B cell (primary cell): ENCODE measurements around the gene KCNA10. TPM values are rescaled to one million over a fixed set of nuclear protein-coding genes. Genes with fewer than 3 reads are reported as not detected.

Source experiments
- ATAC-seq: fragments of 200-7000 bp; cut with Tn5 transposase; one replicate; pipeline ENCODE4 v1.10.0; 2021; ENCODE audit warnings: low read depth, mild to moderate bottlenecking, moderate number of reproducible peaks, moderate library complexity
- CTCF ChIA-PET: fragments of 350-600 bp; sonication (Branson Sonifier 250); formaldehyde crosslinking; loops from one replicate; lab custom pipeline; 2021; ENCODE audit warnings: antibody characterized with exemption, inconsistent platforms; lab: Charles Lee
- POLR2A ChIA-PET: fragments of 350-600 bp; sonication (Branson Sonifier 250); formaldehyde crosslinking; loops from one replicate; lab custom pipeline; 2021; ENCODE audit warnings: antibody characterized with exemption; lab: Charles Lee
- DNase-seq: peaks from one replicate; pipeline ENCODE4 v3.0.0; 2013
- H2AFZ ChIP-seq: 2 replicates; pipeline ENCODE4 v1.6.1; 2012; ENCODE audit warnings: mild to moderate bottlenecking, low read depth, low read length; ENCODE audit not compliant: insufficient read depth, poor library complexity, severe bottlenecking
- H3K27ac ChIP-seq, 2 donors: 1 replicate in 1 of 2; 2 replicates in 1 of 2; pipeline ENCODE4 v1.5.1; 2012 to 2013; ENCODE audit warnings: low read length in 2 of 2, mild to moderate bottlenecking in 2 of 2, moderate library complexity in 1 of 2
- H3K27me3 ChIP-seq, 4 experiments: fragments of 200-600 bp in 1 of 4; sonication (generic) in 1 of 4; replicated peaks in 1 of 4; 1 replicate in 2 of 4; 2 replicates in 2 of 4; pipeline versions ENCODE4 v1.6.1 to v1.7.0; 2013 to 2016; ENCODE audit warnings: low read length in 3 of 4, mild to moderate bottlenecking in 2 of 4, mixed read lengths in 1 of 4, moderate library complexity in 1 of 4; ENCODE audit not compliant: insufficient read depth in 4 of 4, control insufficient read depth in 3 of 4; ENCODE audit errors: control extremely low read depth in 1 of 4
- H3K36me3 ChIP-seq, 2 experiments: replicated peaks in 1 of 2; 1 replicate in 1 of 2; 2 replicates in 1 of 2; pipeline versions ENCODE4 v1.6.1 to v1.7.1; 2013; ENCODE audit warnings: low read length in 1 of 2; ENCODE audit not compliant: insufficient read depth in 2 of 2, control insufficient read depth in 1 of 2; ENCODE audit errors: control extremely low read depth in 1 of 2, extremely low read depth in 1 of 2
- H3K4me1 ChIP-seq, 2 donors: fragments of 200-600 bp in 1 of 2; sonication (generic) in 1 of 2; 1 replicate in 1 of 2; 2 replicates in 1 of 2; pipeline versions ENCODE4 v1.5.1 to v1.6.1; 2013 to 2017; ENCODE audit warnings: low read length in 2 of 2; ENCODE audit not compliant: control insufficient read depth in 2 of 2, insufficient read depth in 2 of 2
- H3K4me2 ChIP-seq: replicated peaks from 2 replicates; pipeline ENCODE3; 2012; ENCODE audit warnings: mild to moderate bottlenecking, low read depth, low read length; ENCODE audit not compliant: poor library complexity, severe bottlenecking
- H3K4me3 ChIP-seq, 5 experiments: fragments of 200-600 bp in 1 of 5; sonication (generic) in 1 of 5; 1 replicate in 3 of 5; 2 replicates in 2 of 5; pipeline versions ENCODE4 v1.5.1 to v1.7.0; 2011 to 2016; ENCODE audit warnings: low read length in 4 of 5, mild to moderate bottlenecking in 4 of 5, low read depth in 2 of 5, control low read depth in 1 of 5, moderate library complexity in 1 of 5; ENCODE audit not compliant: insufficient read depth in 1 of 5; ENCODE audit errors: control extremely low read depth in 1 of 5, extremely low read depth in 1 of 5
- H3K79me2 ChIP-seq: fragments of 200-600 bp; sonication (generic); one replicate; pipeline ENCODE4 v1.6.0; 2016; ENCODE audit warnings: low read length; ENCODE audit not compliant: control insufficient read depth, insufficient read depth
- H3K9ac ChIP-seq: fragments of 200-600 bp; sonication (generic); 2 replicates; pipeline ENCODE4 v1.6.1; 2017; ENCODE audit warnings: mild to moderate bottlenecking, low read length, moderate library complexity
- H3K9me3 ChIP-seq, 3 donors: one replicate each; pipeline versions ENCODE4 v1.6.1 to v1.7.1; 2013; ENCODE audit warnings: low read length in 2 of 3; ENCODE audit not compliant: control insufficient read depth in 2 of 3, insufficient read depth in 1 of 3; ENCODE audit errors: control extremely low read depth in 1 of 3
- H4K20me1 ChIP-seq: 2 replicates; pipeline ENCODE4 v1.6.0; 2012; ENCODE audit warnings: mild to moderate bottlenecking, low read length; ENCODE audit not compliant: insufficient read depth, control insufficient read depth, poor library complexity, severe bottlenecking
- H3K27ac Mint-ChIP-seq: one replicate; pipeline ENCODE4 v1.8.0; 2021; ENCODE audit warnings: mixed read lengths
- H3K27me3 Mint-ChIP-seq: one replicate; pipeline ENCODE4 v1.8.0; 2021; ENCODE audit warnings: mixed read lengths
- H3K4me1 Mint-ChIP-seq: one replicate; pipeline ENCODE4 v1.8.0; 2021; ENCODE audit warnings: mixed read lengths
- H3K4me3 Mint-ChIP-seq: one replicate; pipeline ENCODE4 v1.8.0; 2021; ENCODE audit warnings: mixed read lengths
- H3K9me3 Mint-ChIP-seq: one replicate; pipeline ENCODE4 v1.8.0; 2022; ENCODE audit warnings: mixed read lengths; ENCODE audit not compliant: insufficient read depth
- CTCF ChIP-seq: fragments of 200-600 bp; IDR thresholded peaks from one replicate; pipeline ENCODE4 v1.8.0; 2022; ENCODE audit warnings: antibody characterized with exemption, mild to moderate bottlenecking
- EZH2 ChIP-seq: IDR thresholded peaks from 2 replicates; pipeline ENCODE4 v1.6.1; 2012; ENCODE audit warnings: borderline replicate concordance, low read depth, mild to moderate bottlenecking, moderate library complexity, low read length; ENCODE audit not compliant: insufficient read depth, poor library complexity, severe bottlenecking
- WGBS: methylation state at CpG from one replicate; pipeline ENCODE4 v1.1.5; 2013; ENCODE audit warnings: missing lambda C conversion rate; ENCODE audit not compliant: insufficient coverage; 5-methylcytosine and 5-hydroxymethylcytosine counted together
- intact Hi-C: fragments of 100-400 bp; cut with micrococcal nuclease; formaldehyde crosslinking; loops from one replicate; pipeline ENCODE4 v1.10.0; 2022
- polyA minus RNA-seq: library from RNA; depleted of rRNA, polyadenylated mRNA; stranded (reverse); fragments of >200 nt; gene quantifications from 2 replicates; pipeline ENCODE4 v1.2.3, GENCODE V29; 2012
- polyA plus RNA-seq: library from polyadenylated mRNA; depleted of rRNA; stranded (reverse); fragments of >200 nt; gene quantifications from 2 replicates; pipeline ENCODE4 v1.2.3, GENCODE V29; 2012
- total RNA-seq, 2 donors: library from RNA; stranded (reverse); fragments of 120-200 nt in 1 of 2; gene quantifications; 1 replicate in 1 of 2; 2 replicates in 1 of 2; pipeline versions ENCODE4 v1.2.3 to v1.2.4, GENCODE V29; 2013 to 2022

KCNA10 gene
- total RNA-seq, result not detected in 2 replicates
- not detected for total RNA-seq (2013)
- polyA plus RNA-seq, result not detected in 2 replicates
- polyA minus RNA-seq, result not detected in 2 replicates

DNA sequence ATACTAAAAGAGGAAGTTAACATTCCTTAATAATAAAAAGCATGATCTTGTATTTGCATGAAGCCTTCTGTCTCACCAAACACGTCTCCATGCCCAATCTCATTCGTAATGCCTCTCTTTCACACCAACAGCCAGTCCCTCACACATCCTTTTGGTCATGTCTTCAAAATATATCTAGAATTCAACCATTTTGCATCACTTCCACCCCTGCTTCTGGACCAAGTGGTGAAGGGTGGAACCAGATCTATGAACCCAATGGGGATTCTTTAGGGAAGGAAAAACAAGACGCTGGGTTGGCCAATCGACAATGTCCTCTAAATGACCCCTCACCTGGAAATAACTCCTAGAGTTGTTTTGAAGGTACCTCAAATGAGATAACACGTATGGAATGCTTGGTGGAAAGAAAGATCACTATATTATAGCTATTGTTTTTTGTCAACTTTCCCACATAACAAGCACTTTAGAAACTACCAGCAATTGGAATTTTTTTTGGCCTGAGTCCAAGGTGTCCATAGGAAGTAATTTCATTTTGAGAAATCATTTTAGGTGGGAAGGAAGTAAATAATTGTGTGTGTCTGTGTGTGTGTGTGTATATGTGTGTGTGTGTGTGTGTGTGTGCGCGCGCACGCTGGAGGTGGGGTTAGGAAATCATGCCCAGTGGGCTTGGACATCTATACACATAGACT, at the start of gene KCNA10:
Gene KCNA10, minus strand, starts transcription at position 51 of the 686 bp plus-strand sequence. CDS start 388 bp downstream, outside the sequence.
- POLR2A ChIA-PET, result no interaction called here
- CTCF ChIA-PET, result interaction anchor here (0.6 to 2.1 kb wide), 3 partner anchors 24 to 108 kb away, joined by 3 to 7 read pairs (median 4); no protein-coding TSS in a partner anchor
- Histone ChIP-seq H3K9ac (no peak within 1 kb of the TSS), H4K20me1 (no peaks in the 10 kb centered on the region), H3K9me3 (no peaks in the 10 kb centered on the region), H3K79me2 (no peaks in the 10 kb centered on the region), H2AFZ (no peak within 1 kb of the TSS), H3K4me1 (peaks cover 1 to 2% of the 10 kb centered on the region in 2 donors), H3K4me2 (no peak within 1 kb of the TSS), H3K27me3 (peaks cover 0 to 14% (median 3%) of the 10 kb centered on the region in 4 experiments), H3K27ac (no peak within 1 kb of the TSS), H3K4me3 (no peak within 1 kb of the TSS), H3K36me3 (no peaks in the 10 kb centered on the region)
- Mint-ChIP-seq H3K27me3 (peaks cover 37% of the 10 kb centered on the region), H3K27ac (no peak within 1 kb of the TSS), H3K4me1 (peaks cover under 1% of the 10 kb centered on the region), H3K4me3 (no peak within 1 kb of the TSS), H3K9me3 (no peaks in the 10 kb centered on the region)
- no peak for TF ChIP-seq EZH2
- TF ChIP-seq CTCF, result no peak
- no CpG with 5 or more reads among the region's 9 CpGs for WGBS
- ATAC-seq (no peak), DNase-seq (no peak)
- intact Hi-C loops, result no loop called here

DNA sequence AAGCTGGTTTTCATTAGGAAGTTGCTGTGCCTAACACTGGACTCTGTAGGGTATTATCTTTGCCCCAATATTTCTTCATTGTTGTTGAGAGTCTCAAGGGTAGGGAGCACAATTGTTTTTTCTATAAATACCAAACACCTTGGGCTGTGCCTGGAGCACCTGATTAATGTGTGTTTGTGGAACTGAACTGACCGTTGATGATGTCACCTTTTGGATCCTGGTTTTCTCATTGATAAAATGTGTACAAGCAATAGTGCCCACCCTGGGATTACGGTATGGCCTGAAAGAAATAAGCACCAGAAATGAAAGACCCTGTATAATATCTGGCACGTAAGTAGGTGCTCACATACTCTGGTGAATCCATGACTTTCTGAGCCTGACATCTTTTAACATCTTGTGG, 47.9 kb upstream of the KCNA10 start:
- H3K27me3 ChIP-seq, result peaks cover 0 to 13% (median 1%) of the 10 kb centered on the region in 4 experiments
- H3K79me2 ChIP-seq, result no peaks in the 10 kb centered on the region
- H3K4me1 ChIP-seq, result no peaks in the 10 kb centered on the region
- POLR2A ChIA-PET, result no interaction called here
- Mint-ChIP-seq H3K27me3 (peaks cover 55% of the 10 kb centered on the region), H3K27ac (no peak overlapping the region), H3K9me3 (no peaks in the 10 kb centered on the region), H3K4me1 (no peaks in the 10 kb centered on the region), H3K4me3 (no peak overlapping the region)
- H3K4me3 ChIP-seq, result no peak overlapping the region
- CTCF ChIA-PET, result no interaction called here
- no peaks in the 10 kb centered on the region for H3K36me3 ChIP-seq
- ATAC-seq (no peak), DNase-seq (no peak)
- intact Hi-C loops, result no loop called here
- WGBS, result 83% methylated on average over 3 of the region's 3 CpGs
- no peak overlapping the region for H2AFZ ChIP-seq
- no peak overlapping the region for H3K27ac ChIP-seq
- H3K9me3 ChIP-seq, result no peaks in the 10 kb centered on the region
- no peak for TF ChIP-seq EZH2
- no peak for TF ChIP-seq CTCF
- no peak overlapping the region for H3K9ac ChIP-seq
- no peaks in the 10 kb centered on the region for H4K20me1 ChIP-seq
- H3K4me2 ChIP-seq, result no peak overlapping the region
